Activated T-helper 1 cell treated with anti-CD3 and anti-CD28 coated beads, Interleukin-12 subunit alpha, Interleukin-12 subunit beta, Interleukin-2, Interleukin-4 antibody, amounts not matched to agents 30 ng/mL and 10 ng/mL and 1 ng/mL, durations not matched to agents 14 hours and 24 hours and 36 hours (primary cell): ENCODE measurements around the gene SERPINB10. TPM values are rescaled to one million over a fixed set of nuclear protein-coding genes. Genes with fewer than 3 reads are reported as not detected.
"Not testable (repeated sequence)": the region's sequence is repeated elsewhere in the genome, so short reads cannot be mapped to it uniquely, and the experiment has no call there.

ENCODE experiments used
- DNase-seq: peaks from one replicate; pipeline ENCODE4 v3.0.0; 2021; ENCODE audit warnings: low spot score
- H3K27ac Mint-ChIP-seq: one replicate; pipeline ENCODE4 v1.8.0; 2021; ENCODE audit warnings: mild to moderate bottlenecking, mixed read lengths
- H3K27me3 Mint-ChIP-seq: one replicate; pipeline ENCODE4 v1.8.0; 2022; ENCODE audit warnings: mild to moderate bottlenecking, moderate library complexity, mixed read lengths; ENCODE audit not compliant: insufficient read depth
- H3K36me3 Mint-ChIP-seq: one replicate; pipeline ENCODE4 v1.8.0; 2021; ENCODE audit warnings: low read depth, mixed read lengths
- H3K4me1 Mint-ChIP-seq: one replicate; pipeline ENCODE4 v1.8.0; 2021; ENCODE audit warnings: low read depth, mixed read lengths
- H3K4me3 Mint-ChIP-seq: one replicate; pipeline ENCODE4 v1.8.0; 2021; ENCODE audit warnings: mild to moderate bottlenecking, moderate library complexity, mixed read lengths
- H3K9me3 Mint-ChIP-seq: one replicate; pipeline ENCODE4 v1.8.0; 2021; ENCODE audit warnings: mixed read lengths
- intact Hi-C: fragments of 100-400 bp; cut with micrococcal nuclease; formaldehyde crosslinking; loops from one replicate; pipeline ENCODE4 v1.15.1; 2024
- total RNA-seq: library from RNA; stranded (reverse); gene quantifications from 2 replicates; pipeline ENCODE4 v1.2.3, GENCODE V29; 2022

Gene SERPINB10
- total RNA-seq, 1 donor from 2014 or later = not detected

GRCh38 chr18:63899206-63899605 lies 8.6 kb upstream of the SERPINB10 start:
- H3K4me3 Mint-ChIP-seq = no peak overlapping the region
- no peak for DNase-seq
- no peaks in the 10 kb centered on the region for H3K9me3 Mint-ChIP-seq
- H3K27ac Mint-ChIP-seq = no peak overlapping the region
- intact Hi-C loops = no loop called here
- peaks cover 19% of the 10 kb centered on the region for H3K27me3 Mint-ChIP-seq
- H3K36me3 Mint-ChIP-seq = no peaks in the 10 kb centered on the region
- H3K4me1 Mint-ChIP-seq = no peaks in the 10 kb centered on the region

- H3K4me1 Mint-ChIP-seq = no peaks in the 10 kb centered on the region
- no peak overlapping the region for H3K4me3 Mint-ChIP-seq
- H3K36me3 Mint-ChIP-seq = no peaks in the 10 kb centered on the region
Measured at GRCh38 chr18:63903851-63904570, 3.7 kb upstream of the SERPINB10 start.

GRCh38 chr18:63904694-63905093 lies 3.1 kb upstream of the SERPINB10 start:
- H3K4me3 Mint-ChIP-seq = no peak overlapping the region
- H3K27me3 Mint-ChIP-seq = peaks cover 21% of the 10 kb centered on the region
- H3K9me3 Mint-ChIP-seq = no peaks in the 10 kb centered on the region
- no peaks in the 10 kb centered on the region for H3K36me3 Mint-ChIP-seq
- intact Hi-C loops = no loop called here
- no peaks in the 10 kb centered on the region for H3K4me1 Mint-ChIP-seq
- no peak for DNase-seq
- H3K27ac Mint-ChIP-seq = no peak overlapping the region

More at GRCh38 chr18:63903851-63904570, 3.7 kb upstream of the SERPINB10 start:
- intact Hi-C loops = no loop called here
- no peak overlapping the region for H3K27ac Mint-ChIP-seq
- no peaks in the 10 kb centered on the region for H3K9me3 Mint-ChIP-seq
- peaks cover 21% of the 10 kb centered on the region for H3K27me3 Mint-ChIP-seq
- DNase-seq = no peak

- Mint-ChIP-seq H3K4me3 (no peak overlapping the region), H3K27me3 (peaks cover 22% of the 10 kb centered on the region), H3K27ac (no peak overlapping the region), H3K4me1 (no peaks in the 10 kb centered on the region), H3K36me3 (no peaks in the 10 kb centered on the region), H3K9me3 (no peaks in the 10 kb centered on the region)
- intact Hi-C loops = no loop called here
- no peak for DNase-seq
Measured at GRCh38 chr18:63905361-63905760, 2.4 kb upstream of the SERPINB10 start.

- intact Hi-C loops = no loop called here
- Mint-ChIP-seq H3K27ac (no peak overlapping the region), H3K36me3 (no peaks in the 10 kb centered on the region), H3K27me3 (peaks cover 24% of the 10 kb centered on the region), H3K4me3 (no peak overlapping the region), H3K4me1 (no peaks in the 10 kb centered on the region), H3K9me3 (no peaks in the 10 kb centered on the region)
- DNase-seq = no peak
Measured at GRCh38 chr18:63906056-63906455, 1.7 kb upstream of the SERPINB10 start.

- Mint-ChIP-seq H3K4me1 (no peaks in the 10 kb centered on the region), H3K9me3 (no peaks in the 10 kb centered on the region), H3K4me3 (no peak overlapping the region), H3K36me3 (no peaks in the 10 kb centered on the region), H3K27ac (no peak overlapping the region), H3K27me3 (peaks cover 27% of the 10 kb centered on the region)
- no peak for DNase-seq
- intact Hi-C loops = no loop called here
Measured at GRCh38 chr18:63908858-63909257, 1.1 kb downstream of the SERPINB10 start.

GRCh38 chr18:63909870-63910269 lies 2.1 kb downstream of the SERPINB10 start:
- no peaks in the 10 kb centered on the region for H3K9me3 Mint-ChIP-seq
- peaks cover 27% of the 10 kb centered on the region for H3K27me3 Mint-ChIP-seq
- intact Hi-C loops = no loop called here
- no peak overlapping the region for H3K27ac Mint-ChIP-seq
- DNase-seq = no peak
- no peak overlapping the region for H3K4me3 Mint-ChIP-seq
- H3K4me1 Mint-ChIP-seq = no peaks in the 10 kb centered on the region
- H3K36me3 Mint-ChIP-seq = no peaks in the 10 kb centered on the region

- Mint-ChIP-seq H3K4me3 (no peak overlapping the region), H3K9me3 (no peaks in the 10 kb centered on the region), H3K36me3 (no peaks in the 10 kb centered on the region), H3K4me1 (no peaks in the 10 kb centered on the region), H3K27ac (no peak overlapping the region), H3K27me3 (peaks cover 28% of the 10 kb centered on the region)
- DNase-seq = no peak
- intact Hi-C loops = no loop called here
Measured at GRCh38 chr18:63917817-63918216, 10.1 kb downstream of the SERPINB10 start.

- Mint-ChIP-seq H3K4me1 (no peaks in the 10 kb centered on the region), H3K27ac (no peak overlapping the region), H3K36me3 (no peaks in the 10 kb centered on the region), H3K4me3 (no peak overlapping the region), H3K27me3 (peaks cover 35% of the 10 kb centered on the region), H3K9me3 (no peaks in the 10 kb centered on the region)
- DNase-seq = no peak
- intact Hi-C loops = no loop called here
Measured at GRCh38 chr18:63922049-63922448, 14.3 kb downstream of the SERPINB10 start.

GRCh38 chr18:63924551-63924950 lies 16.8 kb downstream of the SERPINB10 start:
- Mint-ChIP-seq H3K27me3 (peaks cover 44% of the 10 kb centered on the region), H3K27ac (no peak overlapping the region), H3K9me3 (no peaks in the 10 kb centered on the region), H3K4me3 (no peak overlapping the region), H3K4me1 (no peaks in the 10 kb centered on the region), H3K36me3 (no peaks in the 10 kb centered on the region)
- intact Hi-C loops = no loop called here
- DNase-seq = no peak

GRCh38 chr18:63928331-63928730 lies 20.6 kb downstream of the SERPINB10 start:
- peaks cover 59% of the 10 kb centered on the region for H3K27me3 Mint-ChIP-seq
- no peaks in the 10 kb centered on the region for H3K36me3 Mint-ChIP-seq
- no peaks in the 10 kb centered on the region for H3K9me3 Mint-ChIP-seq
- no peaks in the 10 kb centered on the region for H3K4me1 Mint-ChIP-seq
- H3K4me3 Mint-ChIP-seq = no peak overlapping the region
- no peak for DNase-seq
- intact Hi-C loops = no loop called here
- H3K27ac Mint-ChIP-seq = no peak overlapping the region

- H3K4me3 Mint-ChIP-seq, H3K4me1 Mint-ChIP-seq, H3K36me3 Mint-ChIP-seq, H3K9me3 Mint-ChIP-seq, intact Hi-C loops, DNase-seq, H3K27ac Mint-ChIP-seq: not testable (repeated sequence)
- peaks cover 64% of the 10 kb centered on the region for H3K27me3 Mint-ChIP-seq
Measured at GRCh38 chr18:63929369-63929768, 21.6 kb downstream of the SERPINB10 start.

- Mint-ChIP-seq H3K4me3 (no peak overlapping the region), H3K4me1 (peaks cover under 1% of the 10 kb centered on the region), H3K36me3 (no peaks in the 10 kb centered on the region), H3K9me3 (no peaks in the 10 kb centered on the region), H3K27me3 (peaks cover 62% of the 10 kb centered on the region), H3K27ac (no peak overlapping the region)
- no peak for DNase-seq
- intact Hi-C loops = no loop called here
Measured at GRCh38 chr18:63930773-63931354, 23.1 kb downstream of the SERPINB10 start.
